HG02840 (cell line): ENCODE data around the gene TMEM145.

Experiments
- ATAC-seq: cut with Tn5 transposase; IDR thresholded peaks from one replicate; pipeline ENCODE4 v1.9.1; 2021; ENCODE audit warnings: mild to moderate bottlenecking, moderate library complexity, moderate number of reproducible peaks; ENCODE audit not compliant: unreplicated experiment, low FRiP score

TMEM145 gene

DNA sequence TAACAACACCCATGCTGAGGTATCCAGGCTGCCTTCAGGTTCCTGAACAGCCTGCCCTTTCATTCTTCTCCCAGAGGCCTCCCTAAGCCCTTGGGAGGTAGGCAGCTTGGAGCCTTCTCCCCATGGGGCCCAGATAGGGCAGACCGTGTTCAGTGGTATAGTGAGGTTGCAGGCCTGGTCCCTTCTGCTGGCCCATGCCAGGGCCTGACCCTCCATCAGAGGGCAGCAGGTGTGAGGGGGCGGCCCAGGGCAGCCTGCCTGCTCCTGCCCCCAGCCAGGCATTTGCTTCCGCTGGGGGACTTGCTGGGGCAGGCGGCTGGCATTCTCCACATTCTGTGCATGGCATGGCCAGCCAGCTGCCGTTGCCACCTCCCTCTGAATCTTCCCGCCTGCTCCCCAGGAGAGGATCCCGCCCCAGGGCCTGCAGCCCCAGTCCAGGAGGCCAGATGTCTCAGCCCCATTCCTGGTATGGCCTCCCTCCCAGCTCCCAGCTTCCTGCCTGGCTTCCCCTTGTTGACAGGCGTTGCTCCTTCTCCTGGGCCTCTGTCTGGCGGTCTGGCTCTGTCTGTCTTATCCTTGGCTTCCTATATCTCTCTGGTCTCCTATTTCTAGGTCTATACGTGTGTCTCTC is 35.2 kb upstream of the TMEM145 start:
- ATAC-seq: no peak

- no peak for ATAC-seq
These were observed 34.5 kb upstream of the TMEM145 start for GRCh38 chr19:42278452-42279154.

DNA sequence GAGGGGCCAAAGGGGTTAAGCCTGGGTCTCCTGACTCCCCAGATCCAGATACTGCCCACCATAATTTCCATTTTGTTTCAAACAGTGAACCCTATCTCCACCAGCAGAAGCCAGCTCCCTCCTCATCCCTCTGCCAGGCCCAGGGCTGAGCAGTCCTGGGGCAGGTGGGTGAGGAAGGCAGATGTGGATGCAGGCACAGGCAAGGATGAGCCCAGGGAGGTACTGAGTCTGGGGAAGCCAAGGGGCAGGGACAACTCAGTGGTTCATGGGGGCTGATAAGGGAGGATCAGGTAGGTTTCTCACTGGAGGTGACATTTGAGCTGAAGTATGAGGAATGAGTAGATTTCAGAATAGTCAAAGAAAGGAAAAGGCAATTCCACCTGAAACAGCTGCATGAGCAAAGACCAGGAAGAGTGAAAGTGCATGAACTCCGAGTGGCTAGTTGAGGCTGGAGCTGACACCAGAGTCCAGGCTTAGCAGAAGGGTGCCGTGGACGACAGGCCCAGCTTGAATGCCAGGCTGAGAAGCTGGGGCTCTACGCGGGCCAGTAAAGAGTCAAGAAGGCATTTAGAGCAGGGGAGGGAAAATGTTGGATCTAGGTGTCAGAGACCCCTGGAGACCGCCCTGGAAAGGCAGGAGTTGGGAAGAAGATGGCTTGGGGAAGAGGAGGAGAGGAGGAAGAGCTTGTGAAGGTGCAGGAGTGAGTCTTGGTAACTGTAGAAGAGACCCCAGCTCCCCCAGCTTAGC is 33.8 kb upstream of the TMEM145 start:
- no peak for ATAC-seq

DNA sequence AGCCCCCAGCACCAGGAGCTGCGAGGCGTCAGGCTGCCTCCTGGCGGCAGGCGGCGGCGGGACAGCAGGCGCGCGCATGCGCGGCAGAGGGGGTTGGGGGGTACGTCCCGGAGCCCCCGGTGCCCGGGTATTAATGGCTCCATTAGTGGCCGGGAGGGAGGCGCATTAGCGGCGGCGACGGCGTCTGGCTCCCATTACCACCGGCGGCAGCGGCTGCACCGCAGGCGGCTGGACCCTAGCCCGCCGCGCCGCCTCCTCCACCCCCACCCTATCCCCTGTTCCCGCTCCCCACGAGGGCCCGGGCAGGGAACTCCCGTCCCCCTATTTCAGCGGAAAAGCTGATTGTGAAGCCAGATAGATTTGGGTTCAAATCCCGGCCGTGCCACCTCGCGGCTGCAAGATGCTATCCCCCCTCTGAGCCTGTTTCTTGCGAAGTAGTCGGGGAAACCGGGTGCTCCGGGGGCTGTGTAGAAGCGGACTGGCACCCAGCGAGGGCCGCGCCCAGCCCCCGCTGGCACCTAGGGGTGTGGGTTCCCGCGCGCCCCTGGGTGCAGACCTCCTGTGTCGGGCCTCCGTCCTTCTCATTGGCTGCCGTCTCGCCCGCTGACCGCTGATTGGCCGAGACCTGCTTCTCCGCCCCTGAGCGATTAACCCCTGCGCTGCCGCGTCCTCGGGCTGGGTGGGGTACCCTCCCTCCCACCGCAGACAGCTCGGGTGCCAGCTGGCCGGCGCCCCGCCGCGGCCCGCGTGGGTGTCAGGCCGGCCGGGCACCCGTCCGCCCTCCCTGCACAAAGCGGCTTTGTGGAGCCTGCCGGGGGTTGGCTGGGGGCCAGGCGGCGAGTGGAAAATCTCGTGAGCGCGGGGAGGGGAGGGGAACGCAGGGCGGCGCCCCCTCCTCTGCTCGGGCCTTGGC is 33.0 kb upstream of the TMEM145 start:
- no peak for ATAC-seq

GRCh38 chr19:42280815-42281145 is 32.3 kb upstream of the TMEM145 start:
- no peak for ATAC-seq

- ATAC-seq: no peak
These were observed 31.8 kb upstream of the TMEM145 start for GRCh38 chr19:42281146-42281826.

GRCh38 chr19:42281827-42282762 is 31.0 kb upstream of the TMEM145 start:
- ATAC-seq: no peak

GRCh38 chr19:42282819-42283187 is 30.3 kb upstream of the TMEM145 start:
- no peak for ATAC-seq

GRCh38 chr19:42283188-42284065 is 29.7 kb upstream of the TMEM145 start:
- ATAC-seq: peak; percentile 51

DNA sequence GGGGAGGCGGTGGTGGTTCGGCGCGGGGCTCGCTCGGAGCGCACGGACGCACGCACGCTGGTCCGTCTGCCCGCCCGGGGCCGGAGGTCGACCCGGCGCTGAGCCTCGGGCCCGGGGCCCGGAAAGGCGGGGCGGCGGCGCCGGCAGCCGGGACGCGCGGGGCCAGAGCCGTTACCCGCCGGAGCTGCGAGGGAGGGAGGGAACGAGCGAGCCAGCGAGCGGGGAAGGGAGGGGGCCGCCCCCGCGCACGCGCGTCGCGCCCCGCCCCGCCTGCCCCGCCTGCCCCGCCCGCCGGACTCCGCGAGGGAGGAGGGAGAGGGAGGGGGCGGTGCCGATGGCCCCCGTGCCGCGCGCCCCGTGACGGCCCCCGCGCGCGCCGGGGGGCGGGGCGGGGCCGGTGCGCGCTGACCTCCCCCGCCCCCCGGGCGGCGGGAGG is 29.0 kb upstream of the TMEM145 start:
- ATAC-seq: peak; percentile 43

- ATAC-seq: no peak
These were observed 28.3 kb upstream of the TMEM145 start for GRCh38 chr19:42284591-42285341.

- ATAC-seq: no peak
These were observed 27.6 kb upstream of the TMEM145 start for GRCh38 chr19:42285541-42285941.

- ATAC-seq: no peak
These were observed 27.1 kb upstream of the TMEM145 start for GRCh38 chr19:42285988-42286348.

- ATAC-seq: no peak
These were observed 26.6 kb upstream of the TMEM145 start for GRCh38 chr19:42286349-42287016.

- no peak for ATAC-seq
These were observed 25.9 kb upstream of the TMEM145 start for GRCh38 chr19:42287017-42287826.

DNA sequence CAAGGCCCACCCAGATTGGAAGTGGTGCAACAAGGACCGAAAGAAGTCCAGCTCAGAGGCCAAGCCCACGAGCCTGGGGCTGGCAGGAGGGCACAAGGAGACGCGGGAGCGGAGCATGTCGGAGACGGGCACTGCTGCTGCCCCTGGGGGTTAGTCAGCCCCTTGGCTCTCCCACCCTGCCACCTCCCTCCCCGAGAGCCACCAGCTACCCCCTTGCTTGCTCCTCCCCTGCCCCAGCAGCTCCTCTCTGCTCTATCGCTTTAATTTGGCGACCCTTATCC is 25.3 kb upstream of the TMEM145 start:
- no peak for ATAC-seq
